Activated T-cell treated with anti-CD3 and anti-CD28 coated beads for 48 hours (primary cell): ENCODE results near the gene RIN3.

Experiments used
- DNase-seq: peaks from one replicate; pipeline ENCODE4 v3.0.0-alpha.2; 2020; ENCODE audit warnings: low read depth

Gene RIN3

DNA sequence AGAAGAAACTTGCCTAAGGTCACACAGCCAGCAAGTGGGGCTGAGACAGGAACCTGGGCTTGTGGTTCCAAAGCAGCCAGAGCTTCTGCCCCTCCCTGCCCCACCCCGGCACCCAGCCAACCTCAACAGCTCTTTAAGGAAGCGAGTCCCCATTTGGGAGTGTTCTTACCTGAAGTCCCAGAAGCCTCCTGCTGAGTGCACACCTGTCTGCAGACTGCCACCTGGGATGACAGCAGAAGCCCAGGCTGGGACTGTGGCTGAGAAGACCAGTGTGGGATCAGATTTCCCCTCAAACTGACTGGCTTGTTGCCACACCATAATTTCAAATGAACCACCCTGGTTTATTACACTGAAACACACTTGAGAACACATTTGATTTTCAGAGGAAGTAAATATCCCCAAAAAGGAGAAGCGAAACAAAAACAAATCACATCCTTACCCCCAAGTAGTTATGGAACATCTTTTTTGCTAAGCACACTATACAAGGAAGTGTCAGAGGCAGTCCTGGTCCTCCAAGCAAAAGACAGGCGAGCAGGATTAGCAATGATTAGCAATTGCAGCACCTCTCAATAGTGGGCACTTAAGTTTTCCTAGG lies 6.3 kb upstream of the RIN3 start:
- no peak for DNase-seq

DNA sequence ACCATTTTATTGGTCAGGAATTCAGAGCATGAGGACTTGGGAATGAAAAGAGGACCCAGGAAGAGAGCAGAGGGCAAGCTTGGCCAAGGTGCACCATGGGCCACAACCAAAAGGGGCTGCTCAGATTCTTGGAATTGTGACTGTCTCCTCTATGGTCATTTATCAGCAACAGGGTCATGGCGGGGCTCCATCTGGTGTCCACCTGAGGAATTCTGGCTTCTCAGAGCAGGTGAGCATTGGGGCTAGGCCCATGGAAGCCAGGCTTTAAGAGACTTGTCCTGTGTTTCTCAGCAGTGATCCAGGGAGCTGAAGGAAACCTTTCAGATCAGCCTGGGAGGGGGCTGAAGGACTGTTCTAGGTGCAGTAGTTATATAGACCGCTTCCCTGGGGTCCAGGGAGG lies 2.6 kb upstream of the RIN3 start:
- no peak for DNase-seq

DNA sequence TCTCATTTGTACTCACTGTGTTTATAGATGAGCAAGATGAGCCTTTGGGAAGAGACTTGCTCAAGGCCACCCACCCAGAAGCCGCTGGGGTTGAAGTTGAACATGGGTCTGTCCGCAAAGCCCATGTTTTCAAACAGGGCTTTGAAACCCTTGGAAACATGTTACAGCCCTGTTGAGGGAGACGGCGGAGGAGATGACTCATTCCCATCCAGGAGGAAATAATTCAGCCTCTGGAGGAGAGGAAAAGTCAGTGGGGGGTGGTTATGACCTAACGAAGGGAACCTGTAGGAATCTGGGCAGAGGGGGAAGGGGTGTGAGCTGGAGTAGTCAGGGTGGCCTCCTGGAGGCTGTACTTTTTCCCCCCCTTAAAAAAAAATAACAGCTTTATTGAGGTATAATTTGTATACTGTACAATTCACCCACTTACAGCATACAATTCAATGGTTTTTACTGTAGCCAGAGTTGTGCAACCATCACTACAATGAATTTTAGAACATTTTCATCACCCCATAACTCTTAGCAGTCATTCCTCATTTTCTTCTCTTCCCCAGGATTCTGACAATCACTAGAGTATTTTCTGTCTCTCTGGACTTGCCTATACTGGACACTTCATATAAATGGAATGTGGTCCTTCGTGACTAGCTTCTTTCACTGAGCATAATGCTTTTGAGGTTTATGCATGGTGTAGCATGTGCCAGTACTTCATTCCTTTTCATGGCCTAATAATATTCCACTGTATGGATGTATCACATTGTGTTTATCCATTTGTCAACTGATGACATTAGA lies 1.9 kb upstream of the RIN3 start:
- no peak for DNase-seq

DNA sequence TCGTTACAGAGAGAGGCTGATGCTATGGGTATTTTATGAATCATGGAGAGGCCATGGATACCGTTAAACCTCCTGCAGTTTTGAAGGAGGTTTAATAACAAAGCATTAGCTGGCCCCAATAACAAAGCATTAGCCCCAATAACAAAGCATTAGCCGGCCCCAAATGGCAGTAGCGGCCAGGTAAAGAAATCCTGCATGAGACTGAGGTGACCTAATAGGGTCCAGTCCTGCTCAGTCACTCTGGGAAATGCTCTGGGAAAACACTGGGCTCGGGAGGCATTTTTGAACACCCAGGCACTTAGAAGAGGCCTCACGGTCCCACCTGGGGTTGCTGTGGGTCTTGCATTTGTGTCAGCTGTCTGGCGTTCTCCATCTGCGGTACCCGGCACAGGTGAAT lies 776 bp upstream of the RIN3 start:
- no peak for DNase-seq

DNA sequence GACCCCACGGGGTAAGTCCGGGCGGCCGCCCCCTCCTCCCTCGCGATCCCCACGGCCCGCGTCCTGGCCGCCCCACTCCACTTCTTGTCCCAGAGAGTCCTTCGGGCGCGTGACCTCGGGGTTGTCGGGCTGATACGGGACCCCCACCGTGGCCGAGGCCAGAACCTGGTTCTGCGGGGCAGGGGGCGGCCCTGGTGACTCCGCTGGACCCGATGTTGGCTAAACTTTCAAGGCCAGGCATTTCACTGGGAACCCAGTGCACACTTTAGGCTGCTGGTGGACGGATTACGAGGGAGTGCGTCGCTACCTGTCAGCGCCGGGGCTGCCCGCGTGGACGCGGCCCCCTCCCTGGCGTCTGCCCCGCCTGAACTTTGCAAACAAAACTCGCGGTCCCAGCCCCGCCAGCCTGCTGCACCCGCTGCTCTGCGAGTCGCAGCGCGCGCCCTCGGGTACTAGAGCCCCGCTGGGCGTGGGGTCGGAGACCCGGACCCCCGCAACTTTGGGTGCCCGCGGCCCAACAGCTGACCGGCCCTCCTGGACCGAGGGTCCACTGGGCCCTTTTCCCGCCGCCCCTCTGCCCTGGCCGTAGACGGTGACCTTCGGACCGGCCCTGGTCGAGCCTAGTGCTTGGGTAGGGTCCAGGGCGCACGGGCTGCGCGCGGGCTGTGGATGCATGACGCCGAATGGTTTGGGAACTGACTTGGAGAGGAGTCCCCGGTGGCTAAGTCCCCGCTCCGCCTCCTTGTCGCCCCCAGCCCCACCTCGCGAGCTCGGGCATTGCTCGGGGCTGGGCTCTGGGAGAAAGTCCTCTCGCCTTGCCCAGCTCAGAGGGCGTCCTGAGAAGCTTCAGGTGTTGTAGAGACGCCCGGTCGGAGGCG lies 624 bp downstream of the RIN3 start:
- DNase-seq = no peak

DNA sequence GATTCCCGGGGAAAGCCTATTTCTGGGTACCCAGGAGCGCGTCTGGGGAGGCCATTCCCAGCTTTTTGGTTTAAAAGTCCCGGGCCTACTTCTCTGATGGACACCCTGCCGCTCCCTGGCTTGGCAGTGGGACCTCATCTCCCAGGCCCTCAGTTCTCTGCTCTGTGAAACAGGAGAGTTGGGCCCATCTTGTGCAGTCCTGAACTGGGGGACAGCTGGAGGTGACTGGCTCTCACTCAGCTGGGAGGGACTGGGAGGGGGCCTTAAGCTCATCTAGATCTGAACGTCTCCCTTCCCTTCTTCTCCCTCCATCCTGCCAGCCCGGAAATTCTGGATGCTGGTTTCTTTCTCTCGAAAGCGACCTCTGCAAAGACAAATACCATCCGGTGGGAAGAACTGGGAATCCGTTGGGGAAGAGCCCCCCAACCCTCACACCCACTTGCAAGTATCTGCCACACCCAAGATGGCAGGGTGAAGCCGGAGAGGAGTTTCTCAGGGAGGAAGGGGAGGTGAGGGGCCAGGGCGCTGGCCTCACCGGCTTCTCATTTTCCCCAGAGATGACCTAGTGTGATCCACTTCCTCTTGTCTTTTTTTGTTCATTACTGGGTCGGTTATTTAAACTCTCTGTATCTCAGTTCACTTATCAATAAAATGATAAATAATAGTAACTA lies 1.4 kb downstream of the RIN3 start:
- DNase-seq = no peak

DNA sequence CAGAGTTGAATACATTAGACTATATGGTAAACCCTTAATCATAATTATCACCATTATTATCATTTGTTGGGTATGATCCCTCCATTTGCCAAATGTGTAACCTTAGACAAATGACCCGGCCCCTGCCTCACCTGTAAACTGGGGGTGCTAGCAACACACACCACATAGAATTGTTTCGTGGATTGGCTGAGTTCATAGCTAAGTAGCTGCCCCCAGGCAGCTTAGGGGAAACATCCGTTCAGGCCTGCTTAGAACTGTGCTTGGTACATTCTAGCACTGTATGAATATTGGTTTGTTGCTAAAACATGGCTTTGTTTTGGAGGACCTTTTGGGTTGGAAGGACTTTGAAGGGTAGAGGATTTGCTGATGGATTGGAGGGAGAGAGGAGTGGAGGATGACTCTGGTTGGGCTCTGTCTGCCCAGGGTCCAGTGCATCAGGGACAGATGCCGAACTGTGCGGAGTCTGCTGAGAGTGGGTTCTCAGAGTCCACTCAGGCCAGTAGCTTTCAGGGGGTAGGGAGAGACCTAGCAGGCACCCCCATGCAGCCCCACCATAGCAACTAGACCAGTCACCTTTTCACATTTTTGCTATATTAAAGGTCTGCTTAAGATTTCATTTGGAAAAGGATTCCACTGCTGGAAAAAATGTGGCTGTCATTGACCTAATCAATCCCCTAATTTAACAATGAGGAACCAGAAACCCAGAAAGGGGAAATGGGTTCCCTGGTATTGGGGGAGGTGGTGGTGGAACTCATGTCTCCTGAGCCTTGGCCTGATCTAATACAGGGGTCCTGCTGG lies 2.2 kb downstream of the RIN3 start:
- no peak for DNase-seq

DNA sequence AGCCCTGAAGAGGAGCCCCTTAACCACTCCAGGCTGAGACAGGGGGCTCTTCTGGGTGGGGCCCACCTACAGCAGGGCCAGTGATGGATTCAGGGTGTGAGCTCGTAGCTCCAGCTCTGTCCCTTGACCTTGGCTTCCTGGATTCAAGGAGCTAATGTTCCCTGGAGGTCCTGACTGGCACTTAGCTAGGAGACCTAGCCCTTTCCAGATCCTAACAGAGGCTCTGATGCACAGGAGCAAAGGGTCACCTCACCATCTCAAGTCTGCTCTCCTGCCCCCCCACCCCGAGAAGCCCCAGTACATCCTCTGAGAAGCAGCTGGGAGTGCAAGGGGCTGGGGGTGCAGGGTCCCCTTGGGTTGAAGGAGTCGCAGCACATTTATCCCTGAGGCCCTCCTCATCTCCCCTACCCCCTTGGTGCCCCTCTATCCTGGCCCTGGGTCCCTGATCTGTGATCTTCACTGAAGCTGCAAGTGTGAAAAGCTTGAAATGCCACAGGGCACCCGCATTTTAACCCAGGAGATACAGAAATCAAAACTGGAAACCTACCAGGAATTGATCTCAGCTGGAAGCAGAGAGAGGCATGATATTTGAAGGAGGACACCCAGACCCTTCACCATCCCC lies 2.9 kb downstream of the RIN3 start:
- DNase-seq = no peak

DNA sequence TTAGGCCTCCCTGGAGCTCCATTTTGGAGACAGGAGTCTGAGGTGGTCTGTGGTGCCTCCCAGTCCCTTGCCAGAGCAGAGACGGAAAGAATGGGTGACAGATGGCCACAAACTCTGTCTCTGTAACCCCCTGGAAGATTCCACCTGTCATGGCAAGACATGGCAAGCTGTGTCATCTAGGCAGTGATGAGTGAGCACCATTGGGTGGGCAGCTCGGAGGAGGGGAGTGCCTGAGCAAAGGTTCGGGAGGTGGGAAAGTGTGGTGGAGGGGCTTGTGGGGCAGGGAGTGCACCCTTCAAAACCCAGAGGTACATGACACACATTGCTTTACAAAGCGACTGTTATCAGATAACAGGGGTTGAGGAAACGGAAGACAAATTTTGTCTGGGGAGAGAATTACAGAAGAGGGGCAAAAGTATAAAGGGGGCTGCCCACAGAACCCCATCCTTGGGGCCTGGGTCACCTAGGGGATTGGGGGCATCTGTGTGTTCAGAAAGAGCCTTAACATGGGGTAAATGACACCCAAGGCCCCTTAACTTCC lies 3.5 kb downstream of the RIN3 start:
- DNase-seq = no peak

DNA sequence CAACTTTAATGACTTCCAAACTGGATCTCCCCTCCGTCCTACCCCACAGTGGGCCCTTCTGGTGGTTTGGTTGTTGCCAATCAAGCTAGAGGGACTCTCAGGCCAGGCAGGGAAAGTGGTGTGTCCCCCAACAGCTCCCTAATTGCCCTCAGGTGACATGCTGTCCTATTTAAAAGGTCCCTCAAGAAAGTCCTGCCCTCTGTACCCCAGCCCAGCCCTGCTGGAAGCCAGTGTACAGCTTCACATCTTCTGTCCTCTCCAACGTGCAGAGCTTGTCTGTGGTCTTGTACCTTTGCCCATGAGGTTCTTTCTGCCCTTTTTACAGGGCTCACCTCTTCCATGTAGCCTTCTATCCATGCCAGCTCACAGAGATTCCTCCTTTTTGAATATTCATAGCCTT lies 4.2 kb downstream of the RIN3 start:
- no peak for DNase-seq

DNA sequence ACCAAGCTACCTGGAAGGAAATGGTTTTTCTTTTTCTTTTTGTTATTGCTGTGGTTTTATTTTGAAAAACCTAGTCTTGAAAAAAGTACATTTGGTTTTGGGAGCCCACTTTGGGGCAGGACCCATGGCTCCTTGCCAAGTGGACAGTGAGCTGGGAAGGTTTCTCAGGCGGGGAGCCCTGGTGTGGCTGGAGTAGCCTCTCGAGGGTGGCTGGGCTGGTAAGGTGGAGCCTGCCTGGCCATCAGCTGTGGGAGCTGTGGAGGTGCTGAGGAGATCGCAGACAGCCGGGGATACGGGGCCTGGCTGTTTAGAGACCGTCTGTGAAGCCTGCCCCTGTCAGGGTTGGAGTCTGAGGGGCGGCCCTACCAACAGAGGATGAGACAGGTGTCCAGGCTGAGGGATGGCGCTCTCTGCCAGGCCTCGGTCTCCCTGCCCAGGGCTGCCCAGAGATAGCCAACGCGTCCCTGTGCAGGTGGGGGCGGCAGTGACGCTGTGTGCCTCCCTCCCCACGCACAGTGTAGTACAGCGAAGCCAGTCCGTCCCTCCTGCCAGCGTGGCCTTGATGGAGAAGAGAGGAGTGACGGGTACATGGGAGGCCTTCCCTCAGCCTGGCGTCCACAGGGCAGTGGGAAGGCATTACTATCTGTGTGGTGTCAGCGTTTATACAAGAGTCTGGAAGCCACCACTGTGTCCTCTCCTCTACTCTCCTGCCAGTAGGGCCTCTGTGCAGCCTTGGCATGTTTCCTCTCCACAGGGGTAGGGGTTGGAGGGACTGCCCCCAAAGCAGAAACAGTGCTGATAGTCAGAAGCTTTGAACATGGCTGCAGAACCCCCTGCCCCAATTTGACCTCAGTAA lies 5.9 kb downstream of the RIN3 start:
- DNase-seq = no peak

DNA sequence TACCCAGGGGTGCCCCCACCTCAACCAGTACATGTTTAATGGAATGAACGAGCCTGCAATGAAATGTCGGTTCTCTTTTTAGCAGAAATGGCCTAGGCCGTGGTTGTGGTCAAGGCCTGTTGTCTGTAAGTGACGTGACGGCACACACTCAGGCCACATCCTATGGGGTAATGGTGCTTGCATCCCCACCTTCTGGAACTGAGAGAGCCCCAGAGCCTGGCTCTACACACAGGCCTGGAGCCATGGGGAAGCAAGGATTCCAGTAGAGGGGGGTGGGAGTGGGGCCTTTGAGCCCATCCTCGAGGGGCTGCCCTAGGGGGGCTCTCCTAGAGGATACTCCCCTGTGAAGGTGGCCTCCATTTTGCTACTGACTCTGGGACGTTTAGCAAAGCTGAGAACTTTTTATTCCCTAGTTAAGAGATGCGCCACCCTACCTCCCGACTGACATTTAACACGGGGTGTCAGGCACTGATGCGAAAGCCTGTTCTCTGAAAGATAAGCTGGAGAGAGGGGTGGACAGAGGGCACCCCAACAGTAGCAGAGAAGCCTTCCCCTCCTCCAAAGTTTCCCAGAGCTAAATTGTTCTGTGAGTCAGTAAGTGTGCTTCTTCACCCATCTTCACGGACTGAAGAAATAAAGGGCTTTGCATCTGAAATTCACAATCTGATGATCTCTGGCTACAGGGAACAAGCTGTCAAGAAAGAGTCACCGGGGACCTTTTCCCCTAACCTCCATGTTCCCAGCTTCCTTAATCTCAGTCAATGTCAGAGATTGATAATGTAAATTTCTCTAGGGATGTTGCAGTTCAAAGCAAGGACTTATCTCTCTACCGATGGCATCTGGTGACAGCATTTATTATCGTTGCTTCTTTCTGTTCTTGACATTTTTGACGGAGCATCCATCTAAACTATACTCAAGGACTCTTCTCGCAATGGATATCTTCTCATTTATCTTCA lies 6.8 kb downstream of the RIN3 start:
- DNase-seq = no peak

DNA sequence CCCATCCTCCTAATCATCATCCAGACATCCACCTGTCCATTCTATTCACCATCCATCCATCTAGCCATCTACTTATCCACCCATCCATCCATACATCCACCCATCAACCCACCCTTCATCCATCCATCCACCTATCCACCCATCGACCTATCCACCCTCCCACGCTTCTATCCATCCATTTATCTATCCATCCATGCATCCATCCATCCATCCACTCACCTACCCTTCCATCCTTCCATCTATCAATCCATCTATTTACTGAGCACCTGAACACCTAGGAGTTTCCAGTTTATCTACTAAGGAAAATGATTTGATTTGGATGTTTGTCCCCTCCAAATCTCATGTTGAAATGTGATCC lies 7.5 kb downstream of the RIN3 start:
- no peak for DNase-seq

DNA sequence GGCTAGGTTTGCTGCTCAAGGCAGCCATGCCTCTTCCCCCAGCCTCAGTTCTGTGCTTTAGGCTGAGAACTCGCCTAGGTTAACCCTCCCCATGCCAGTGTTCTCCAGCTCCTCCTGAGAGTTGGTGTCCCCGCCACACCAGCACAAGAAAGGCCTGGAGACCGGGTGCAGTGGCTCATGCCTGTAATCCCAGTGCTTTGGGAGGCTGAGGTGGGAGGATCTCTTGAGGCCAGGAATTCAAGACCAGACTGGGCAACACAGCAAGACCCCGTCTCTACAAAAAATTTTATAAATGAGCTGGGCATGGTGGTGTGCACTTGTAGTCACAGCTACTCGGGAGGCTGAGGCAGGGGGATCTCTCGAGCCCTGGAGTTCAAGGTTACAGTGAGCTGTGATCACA lies 10.2 kb downstream of the RIN3 start:
- no peak for DNase-seq

DNA sequence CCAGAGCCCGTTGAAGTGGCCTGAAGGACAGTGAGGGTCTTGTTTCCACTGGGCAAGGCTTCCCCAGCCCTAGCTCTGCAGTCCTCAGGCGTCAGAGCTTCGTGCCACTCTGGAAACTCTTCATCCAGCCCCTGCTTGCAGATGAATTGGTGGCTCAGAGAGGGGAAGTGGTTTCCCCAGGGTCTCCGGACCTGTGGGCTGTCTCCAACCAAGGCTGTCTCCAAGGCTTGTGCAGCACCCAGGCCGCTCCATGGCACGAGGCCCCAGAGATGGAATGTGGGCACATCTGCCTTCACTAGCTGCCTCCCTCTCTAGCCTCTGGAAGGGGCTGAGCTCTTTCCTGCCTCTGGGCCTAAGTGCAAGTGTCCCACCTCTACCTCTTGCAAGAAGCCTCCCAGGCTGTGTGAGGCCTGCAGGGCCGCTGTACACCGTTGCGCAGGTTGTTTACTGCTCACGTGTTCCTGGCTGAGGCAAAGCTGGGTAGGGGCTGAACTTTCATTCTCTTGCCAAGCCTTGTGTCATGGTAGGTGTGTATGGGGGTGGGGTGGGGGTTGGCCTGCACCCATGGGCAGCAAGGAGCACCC lies 11.1 kb downstream of the RIN3 start:
- no peak for DNase-seq

DNA sequence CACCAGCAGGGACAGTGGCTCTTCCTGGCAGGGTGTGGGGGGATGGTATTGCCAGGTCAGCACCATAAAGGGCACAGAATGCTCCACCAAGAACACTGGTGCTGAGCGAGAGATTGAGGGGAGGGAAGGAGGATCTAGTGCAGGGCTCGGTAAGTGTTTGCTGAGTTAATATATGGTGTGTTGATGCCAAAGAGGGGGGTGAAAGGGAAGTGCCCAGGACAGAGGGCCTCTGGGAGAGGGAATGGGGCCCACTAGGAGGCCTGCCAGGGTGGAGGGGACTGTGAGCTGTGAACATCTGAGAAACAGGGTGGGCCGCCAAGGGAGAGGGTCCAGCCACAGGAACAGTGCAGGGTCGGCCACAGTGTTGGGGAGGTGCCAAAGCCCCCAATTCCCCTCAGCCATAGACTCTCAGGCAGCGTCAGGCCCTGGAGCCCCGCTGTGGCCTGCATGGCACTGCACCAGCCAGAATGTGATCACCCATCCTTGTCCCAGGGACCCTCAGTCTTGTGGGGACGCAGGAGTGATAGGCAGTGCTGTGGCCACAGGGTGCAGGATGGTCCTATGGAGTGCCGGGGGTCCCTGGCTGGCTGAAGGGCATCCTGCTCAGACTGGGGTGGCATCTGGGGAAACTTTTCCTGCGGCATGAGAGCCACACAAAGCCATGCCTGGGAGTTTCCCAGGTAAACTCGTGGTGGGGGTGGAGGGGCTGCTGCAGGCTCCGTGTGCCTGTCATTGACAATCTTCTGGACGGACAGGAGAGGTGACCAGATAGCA lies 11.9 kb downstream of the RIN3 start:
- DNase-seq = no peak

DNA sequence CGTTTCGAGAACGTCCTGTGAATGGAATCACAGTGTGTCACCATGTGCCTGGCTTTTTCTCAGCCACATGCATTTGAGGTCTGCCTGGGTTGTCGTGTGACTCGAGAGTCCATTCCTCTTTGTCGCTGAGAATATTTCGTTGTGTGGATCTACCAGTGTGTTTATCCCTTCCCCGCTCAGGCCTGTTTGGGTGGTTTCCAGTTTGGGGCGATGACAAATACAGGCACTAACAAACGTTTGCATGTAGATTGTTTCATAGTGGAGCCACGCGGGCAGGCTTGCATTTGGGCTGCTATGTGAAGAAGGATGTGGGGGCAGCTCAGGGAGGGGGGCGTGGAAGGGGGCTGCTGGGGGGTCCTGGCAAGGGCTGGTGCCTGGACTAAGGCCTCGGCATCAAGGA lies 14.1 kb downstream of the RIN3 start:
- DNase-seq = no peak
